ENCODE measurements around the gene PRR14.
"Not testable (repeated sequence)": the region's sequence is repeated elsewhere in the genome, so short reads cannot be mapped to it uniquely, and the experiment has no call there.

PRR14 gene

DNA sequence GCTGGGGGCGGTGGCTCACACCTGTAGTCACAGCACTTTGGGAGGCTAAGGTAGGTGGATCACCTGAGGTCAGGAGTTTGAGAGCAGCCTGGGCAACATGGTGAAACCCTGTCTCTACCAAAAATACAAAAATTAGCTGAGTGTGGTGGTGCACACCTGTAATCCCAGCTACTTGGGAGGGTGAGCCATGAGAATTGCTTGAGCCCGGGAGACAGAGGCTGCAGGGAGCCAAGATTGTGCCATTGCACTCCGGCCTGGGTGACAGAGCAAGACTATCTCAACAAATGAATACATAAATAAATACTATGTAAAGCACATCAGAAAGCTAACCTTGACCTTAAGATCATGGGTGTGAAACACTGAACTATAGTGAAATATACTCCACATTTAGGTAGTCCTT, 45.9 kb downstream of the PRR14 start:
- FAIRE-seq: not testable (repeated sequence)

- FAIRE-seq: no peak
Observed at GRCh38 chr16:30697264-30698138, 46.7 kb downstream of the PRR14 start.

DNA sequence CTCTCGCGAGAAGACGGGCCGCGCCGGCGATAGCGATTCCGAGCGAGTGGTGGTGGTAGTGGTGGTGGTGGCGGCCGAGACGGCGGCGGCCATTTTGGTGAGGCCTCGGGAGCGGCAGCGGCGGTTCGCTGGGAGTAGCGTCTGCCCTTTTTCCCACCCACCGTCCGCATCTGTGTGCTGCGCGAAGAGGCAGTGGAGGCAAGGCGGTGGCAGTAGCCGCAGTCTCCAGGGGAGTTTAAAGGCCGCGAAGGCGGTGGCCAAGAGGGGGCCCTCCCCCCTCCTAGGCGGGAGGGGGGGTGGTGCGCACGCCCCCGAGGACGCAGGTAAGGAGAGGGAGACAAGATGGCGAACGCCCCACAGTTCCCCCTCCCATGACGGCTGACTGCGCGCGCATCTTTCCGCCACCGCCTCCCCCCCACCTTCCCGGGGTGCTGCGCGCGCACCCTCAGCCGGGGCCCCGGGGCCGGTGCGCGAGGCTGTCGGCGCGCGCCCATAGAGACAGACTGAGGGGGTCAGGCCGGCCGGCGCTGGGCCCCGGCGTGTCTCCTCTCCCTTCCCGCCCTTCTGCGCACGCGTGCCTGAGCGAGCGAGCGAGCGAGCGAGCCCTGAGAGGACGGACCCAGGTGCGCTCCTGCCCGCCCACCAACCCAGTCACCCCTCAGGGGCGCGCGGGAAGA, 47.5 kb downstream of the PRR14 start:
- FAIRE-seq: no peak

DNA sequence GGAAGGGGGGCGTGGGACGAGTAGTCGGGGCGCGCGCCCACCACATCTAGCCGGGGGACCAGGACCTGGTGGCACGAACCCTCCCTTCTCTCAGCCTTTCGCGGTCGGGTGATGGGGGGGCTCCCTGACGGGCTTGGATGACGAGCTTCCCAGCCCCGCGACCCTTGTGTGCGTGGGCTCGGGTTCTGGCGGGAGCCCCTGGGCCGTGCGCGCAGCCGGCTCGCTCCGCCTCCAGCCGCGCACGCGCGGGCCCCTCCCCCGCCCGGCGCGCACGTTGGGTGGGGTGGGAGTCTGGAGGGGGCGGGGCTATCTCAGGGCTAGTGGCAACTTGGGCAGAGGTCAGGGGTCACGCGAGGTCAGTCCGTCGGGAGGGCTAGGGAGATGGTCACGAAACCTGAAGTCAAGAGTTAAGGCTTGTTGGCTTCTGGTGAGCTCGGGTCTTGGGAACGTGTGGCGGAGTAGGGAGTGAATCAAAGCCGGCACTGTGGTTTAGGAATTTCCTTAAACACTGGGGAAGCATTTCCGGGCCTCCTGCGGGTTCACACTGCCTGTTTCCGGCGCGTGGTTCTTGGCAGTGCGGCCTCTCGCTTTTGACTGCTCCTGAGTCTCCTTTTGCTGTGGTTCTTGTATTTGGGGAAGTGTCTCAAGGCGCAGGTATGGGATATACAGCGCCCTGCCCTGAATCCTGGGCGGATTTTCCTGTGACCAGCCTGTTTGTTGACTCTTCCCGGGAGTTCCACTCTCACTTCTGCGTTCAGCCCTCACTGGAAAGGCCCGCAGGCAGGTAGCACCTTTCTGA, 48.3 kb downstream of the PRR14 start, which contains the start of gene SRCAP:
Gene SRCAP (plus strand): TSS at position 356 of the 799 bp plus-strand sequence. CDS start 1,654 bp downstream, outside the sequence.
- no peak for FAIRE-seq

- no peak for FAIRE-seq
Observed at GRCh38 chr16:30699615-30700099, 48.9 kb downstream of the PRR14 start.

GRCh38 chr16:30700491-30700890, 49.7 kb downstream of the PRR14 start:
- no peak for FAIRE-seq

GRCh38 chr16:30700971-30701370, 50.2 kb downstream of the PRR14 start:
- no peak for FAIRE-seq

DNA sequence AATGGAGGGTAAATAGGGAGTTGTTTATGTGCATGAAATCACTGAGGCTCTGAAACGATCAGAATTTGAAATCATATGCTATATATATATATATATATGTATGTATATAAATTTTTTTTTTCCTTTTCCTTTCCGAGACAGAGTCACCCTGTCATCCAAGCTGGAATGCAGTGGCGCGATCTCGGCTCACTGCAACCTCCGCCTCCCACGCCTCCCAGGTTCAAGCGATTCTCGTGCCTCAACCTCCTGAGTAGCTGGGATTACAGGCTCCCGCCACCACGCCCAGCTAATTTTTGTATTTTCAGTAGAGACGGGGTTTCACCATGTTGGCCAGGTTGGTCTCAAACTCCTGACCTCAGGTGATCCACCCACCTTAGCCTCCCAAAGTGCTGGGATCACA, 52.3 kb downstream of the PRR14 start:
- not testable (repeated sequence) for FAIRE-seq

- FAIRE-seq: no peak
Observed at GRCh38 chr16:30703971-30704370, 53.2 kb downstream of the PRR14 start.
